ENCODE data around the gene USP5.

DNA sequence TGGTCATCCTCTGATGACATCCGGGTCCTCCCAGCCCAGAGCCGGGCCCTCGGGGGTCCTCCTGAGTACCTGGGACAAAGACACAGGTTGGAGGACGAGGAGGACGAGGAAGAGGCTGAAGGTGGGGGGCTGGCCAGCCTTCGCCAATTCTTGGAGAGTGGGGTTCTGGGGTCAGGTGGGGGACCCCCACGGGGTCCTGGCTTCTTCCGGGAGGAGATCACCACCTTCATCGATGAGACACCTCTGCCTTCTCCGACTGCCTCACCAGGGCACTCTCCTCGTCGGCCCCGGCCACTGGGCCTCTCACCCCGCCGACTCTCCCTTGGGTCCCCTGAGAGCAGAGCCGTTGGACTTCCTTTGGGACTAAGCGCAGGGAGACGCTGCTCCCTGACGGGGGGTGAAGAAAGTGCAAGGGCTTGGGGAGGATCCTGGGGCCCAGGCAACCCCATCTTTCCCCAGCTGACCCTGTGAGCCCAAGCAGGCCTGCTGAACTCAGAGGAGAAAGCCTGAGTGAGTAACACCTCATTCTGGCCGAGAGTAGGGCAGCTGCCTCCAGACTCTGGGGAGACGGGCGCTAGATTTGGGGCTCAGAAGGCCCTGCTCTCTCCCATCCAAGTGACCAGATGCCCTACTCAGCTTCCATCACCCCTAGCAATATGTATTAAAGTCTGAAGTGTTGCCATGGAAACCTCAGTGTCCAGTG lies 25.1 kb upstream of the USP5 start:
- TF ChIP-seq, protein P1, sequence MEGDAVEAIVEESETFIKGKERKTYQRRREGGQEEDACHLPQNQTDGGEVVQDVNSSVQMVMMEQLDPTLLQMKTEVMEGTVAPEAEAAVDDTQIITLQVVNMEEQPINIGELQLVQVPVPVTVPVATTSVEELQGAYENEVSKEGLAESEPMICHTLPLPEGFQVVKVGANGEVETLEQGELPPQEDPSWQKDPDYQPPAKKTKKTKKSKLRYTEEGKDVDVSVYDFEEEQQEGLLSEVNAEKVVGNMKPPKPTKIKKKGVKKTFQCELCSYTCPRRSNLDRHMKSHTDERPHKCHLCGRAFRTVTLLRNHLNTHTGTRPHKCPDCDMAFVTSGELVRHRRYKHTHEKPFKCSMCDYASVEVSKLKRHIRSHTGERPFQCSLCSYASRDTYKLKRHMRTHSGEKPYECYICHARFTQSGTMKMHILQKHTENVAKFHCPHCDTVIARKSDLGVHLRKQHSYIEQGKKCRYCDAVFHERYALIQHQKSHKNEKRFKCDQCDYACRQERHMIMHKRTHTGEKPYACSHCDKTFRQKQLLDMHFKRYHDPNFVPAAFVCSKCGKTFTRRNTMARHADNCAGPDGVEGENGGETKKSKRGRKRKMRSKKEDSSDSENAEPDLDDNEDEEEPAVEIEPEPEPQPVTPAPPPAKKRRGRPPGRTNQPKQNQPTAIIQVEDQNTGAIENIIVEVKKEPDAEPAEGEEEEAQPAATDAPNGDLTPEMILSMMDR (conservative IDR thresholded peaks at IDR 0.05): no peak
- no peak for TF ChIP-seq ZFX (IDR thresholded peaks at IDR 0.05)

Data from C4-2B (cell line).